Adrenal gland (tissue), 5 donors: ENCODE measurements around the gene BZW2.

Experiments
- POLR2A ChIP-seq, 2 donors: fragments of 450-650 bp; IDR thresholded peaks; one replicate each; pipeline ENCODE4 v1.6.1; 2017; ENCODE audit warnings: antibody characterized with exemption in 2 of 2, mild to moderate bottlenecking in 2 of 2, moderate library complexity in 1 of 2
- TF ChIP-seq, protein P1 (sequence below), 6 experiments: fragments of 450-650 bp in 4 of 6; fragments of 200-600 bp in 2 of 6; sonication (generic) in 1 of 6; IDR thresholded peaks; 1 replicate in 5 of 6; 2 replicates in 1 of 6; pipeline versions ENCODE4 v1.5.1 to v1.8.0; 2016 to 2021; ENCODE audit warnings: antibody characterized with exemption in 6 of 6, mild to moderate bottlenecking in 2 of 6, moderate library complexity in 1 of 6
- donor health status: DM: no; HTN: no; CAD: no.

GRCh38 chr7:16684935-16685334, 39.0 kb downstream of the BZW2 start:
- TF ChIP-seq, protein P1, sequence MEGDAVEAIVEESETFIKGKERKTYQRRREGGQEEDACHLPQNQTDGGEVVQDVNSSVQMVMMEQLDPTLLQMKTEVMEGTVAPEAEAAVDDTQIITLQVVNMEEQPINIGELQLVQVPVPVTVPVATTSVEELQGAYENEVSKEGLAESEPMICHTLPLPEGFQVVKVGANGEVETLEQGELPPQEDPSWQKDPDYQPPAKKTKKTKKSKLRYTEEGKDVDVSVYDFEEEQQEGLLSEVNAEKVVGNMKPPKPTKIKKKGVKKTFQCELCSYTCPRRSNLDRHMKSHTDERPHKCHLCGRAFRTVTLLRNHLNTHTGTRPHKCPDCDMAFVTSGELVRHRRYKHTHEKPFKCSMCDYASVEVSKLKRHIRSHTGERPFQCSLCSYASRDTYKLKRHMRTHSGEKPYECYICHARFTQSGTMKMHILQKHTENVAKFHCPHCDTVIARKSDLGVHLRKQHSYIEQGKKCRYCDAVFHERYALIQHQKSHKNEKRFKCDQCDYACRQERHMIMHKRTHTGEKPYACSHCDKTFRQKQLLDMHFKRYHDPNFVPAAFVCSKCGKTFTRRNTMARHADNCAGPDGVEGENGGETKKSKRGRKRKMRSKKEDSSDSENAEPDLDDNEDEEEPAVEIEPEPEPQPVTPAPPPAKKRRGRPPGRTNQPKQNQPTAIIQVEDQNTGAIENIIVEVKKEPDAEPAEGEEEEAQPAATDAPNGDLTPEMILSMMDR (IDR thresholded peaks at IDR 0.05), result no peak
- TF ChIP-seq POLR2A (IDR thresholded peaks at IDR 0.05), result no peak
